Uterus (tissue), 2 donors: ENCODE results near the gene ELMO1.

Experiments used
- POLR2A ChIP-seq, 2 donors: fragments of 450-650 bp; IDR thresholded peaks; one replicate each; pipeline ENCODE4 v1.6.1; 2016; ENCODE audit warnings: antibody characterized with exemption in 2 of 2, mild to moderate bottlenecking in 1 of 2, moderate library complexity in 1 of 2
- TF ChIP-seq, protein P1 (sequence below), 4 experiments: fragments of 200-600 bp in 2 of 4; fragments of 450-650 bp in 2 of 4; sonication (generic) in 2 of 4; IDR thresholded peaks; one replicate each; pipeline ENCODE4 v1.5.1; 2016 to 2019; ENCODE audit warnings: antibody characterized with exemption in 4 of 4, mild to moderate bottlenecking in 2 of 4, moderate library complexity in 1 of 4

GRCh38 chr7:36918591-36918990 lies 530.1 kb downstream of the ELMO1 start:
- TF ChIP-seq, protein P1, sequence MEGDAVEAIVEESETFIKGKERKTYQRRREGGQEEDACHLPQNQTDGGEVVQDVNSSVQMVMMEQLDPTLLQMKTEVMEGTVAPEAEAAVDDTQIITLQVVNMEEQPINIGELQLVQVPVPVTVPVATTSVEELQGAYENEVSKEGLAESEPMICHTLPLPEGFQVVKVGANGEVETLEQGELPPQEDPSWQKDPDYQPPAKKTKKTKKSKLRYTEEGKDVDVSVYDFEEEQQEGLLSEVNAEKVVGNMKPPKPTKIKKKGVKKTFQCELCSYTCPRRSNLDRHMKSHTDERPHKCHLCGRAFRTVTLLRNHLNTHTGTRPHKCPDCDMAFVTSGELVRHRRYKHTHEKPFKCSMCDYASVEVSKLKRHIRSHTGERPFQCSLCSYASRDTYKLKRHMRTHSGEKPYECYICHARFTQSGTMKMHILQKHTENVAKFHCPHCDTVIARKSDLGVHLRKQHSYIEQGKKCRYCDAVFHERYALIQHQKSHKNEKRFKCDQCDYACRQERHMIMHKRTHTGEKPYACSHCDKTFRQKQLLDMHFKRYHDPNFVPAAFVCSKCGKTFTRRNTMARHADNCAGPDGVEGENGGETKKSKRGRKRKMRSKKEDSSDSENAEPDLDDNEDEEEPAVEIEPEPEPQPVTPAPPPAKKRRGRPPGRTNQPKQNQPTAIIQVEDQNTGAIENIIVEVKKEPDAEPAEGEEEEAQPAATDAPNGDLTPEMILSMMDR (IDR thresholded peaks at IDR 0.05) = no peak
- no peak for TF ChIP-seq POLR2A (IDR thresholded peaks at IDR 0.05)
